ENCODE measurements around the gene GSTO2. TPM values are rescaled to one million over a fixed set of nuclear protein-coding genes. Genes with fewer than 3 reads are reported as not detected.

The GSTO2 gene
- total RNA-seq, 2 experiments from 2014 or later = 1.6 TPM

DNA sequence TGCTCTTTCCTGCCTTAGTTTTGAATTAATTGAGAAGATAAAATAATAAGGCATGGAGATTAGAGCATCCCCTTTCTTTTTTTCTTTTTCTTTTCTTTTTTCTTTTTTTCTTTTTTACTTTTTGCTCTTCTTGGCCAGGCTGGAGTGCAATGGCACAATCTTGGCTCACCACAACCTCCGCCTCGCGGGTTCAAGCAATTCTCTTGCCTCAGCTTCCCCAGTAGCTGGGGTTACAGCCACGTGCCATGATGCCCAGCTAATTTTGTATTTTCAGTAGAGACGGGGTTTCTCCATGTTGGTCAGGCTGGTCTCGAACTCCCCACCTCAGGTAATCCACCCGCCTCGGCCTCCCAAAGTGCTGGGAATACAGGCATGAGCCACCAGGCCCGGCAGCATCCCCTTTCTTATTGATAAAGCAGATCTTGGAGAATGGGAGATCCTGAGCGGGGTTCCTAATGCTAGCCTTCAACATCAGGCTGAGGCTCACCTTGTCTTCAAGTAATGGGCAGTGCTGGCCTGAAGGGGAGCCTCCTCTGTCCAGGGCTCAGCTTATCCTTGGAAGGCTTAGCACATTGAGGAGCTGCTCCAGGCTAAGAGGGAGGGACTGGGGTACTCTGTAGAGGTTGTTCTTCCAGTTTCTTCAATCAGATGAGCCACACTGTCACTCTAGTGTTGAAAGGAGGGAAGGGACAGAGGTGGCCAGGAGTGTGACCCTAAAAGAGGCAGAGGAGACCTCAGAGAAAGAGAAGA is 27.9 kb downstream of the GSTO2 start:
- TF ChIP-seq, protein P1, sequence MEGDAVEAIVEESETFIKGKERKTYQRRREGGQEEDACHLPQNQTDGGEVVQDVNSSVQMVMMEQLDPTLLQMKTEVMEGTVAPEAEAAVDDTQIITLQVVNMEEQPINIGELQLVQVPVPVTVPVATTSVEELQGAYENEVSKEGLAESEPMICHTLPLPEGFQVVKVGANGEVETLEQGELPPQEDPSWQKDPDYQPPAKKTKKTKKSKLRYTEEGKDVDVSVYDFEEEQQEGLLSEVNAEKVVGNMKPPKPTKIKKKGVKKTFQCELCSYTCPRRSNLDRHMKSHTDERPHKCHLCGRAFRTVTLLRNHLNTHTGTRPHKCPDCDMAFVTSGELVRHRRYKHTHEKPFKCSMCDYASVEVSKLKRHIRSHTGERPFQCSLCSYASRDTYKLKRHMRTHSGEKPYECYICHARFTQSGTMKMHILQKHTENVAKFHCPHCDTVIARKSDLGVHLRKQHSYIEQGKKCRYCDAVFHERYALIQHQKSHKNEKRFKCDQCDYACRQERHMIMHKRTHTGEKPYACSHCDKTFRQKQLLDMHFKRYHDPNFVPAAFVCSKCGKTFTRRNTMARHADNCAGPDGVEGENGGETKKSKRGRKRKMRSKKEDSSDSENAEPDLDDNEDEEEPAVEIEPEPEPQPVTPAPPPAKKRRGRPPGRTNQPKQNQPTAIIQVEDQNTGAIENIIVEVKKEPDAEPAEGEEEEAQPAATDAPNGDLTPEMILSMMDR (conservative IDR thresholded peaks at IDR 0.05; ENCODE audit: low read length) = no peak
- no peak for TF ChIP-seq EZH2phosphoT487 (IDR thresholded peaks at IDR 0.05; ENCODE audit: borderline replicate concordance, low read depth, low read length)

GRCh38 chr10:104297697-104298660 is 29.0 kb downstream of the GSTO2 start:
- H3K36me3 ChIP-seq (ENCODE audit: insufficient read depth, low read length) = no peaks in the 10 kb centered on the region
- BruUV-seq (replicated peaks) = no TSS peak
- no peak overlapping the region for H2AFZ ChIP-seq (ENCODE audit: low read length)
- no peaks in the 10 kb centered on the region for H3K79me2 ChIP-seq (ENCODE audit: insufficient read depth, low read depth, low read length)
- no peaks in the 10 kb centered on the region for H4K20me1 ChIP-seq (ENCODE audit: insufficient read depth, low read length)
- H3K9me3 ChIP-seq (ENCODE audit: low read length) = no peaks in the 10 kb centered on the region
- no peaks in the 10 kb centered on the region for H3K9me2 ChIP-seq (ENCODE audit: insufficient read depth, low read length)
- peaks cover 18% of the 10 kb centered on the region for H3K4me1 ChIP-seq (ENCODE audit: insufficient read depth, low read length, poor library complexity, severe bottlenecking)
- intact Hi-C loops (cut with micrococcal nuclease; ENCODE audit: unreplicated experiment) = no loop called here
- H3K4me2 ChIP-seq (ENCODE audit: low read length) = no peak overlapping the region
- ChIA-PET POLR2A (interaction anchor here (0.6 kb wide), 1 partner anchor 43 kb away, joined by 3 read pairs; no protein-coding TSS in a partner anchor), CTCF (ENCODE audit: unreplicated experiment) (interaction anchor here (1.0 to 1.4 kb wide), 2 partner anchors 52 to 55 kb away, joined by 3 to 4 read pairs; partner anchors contain the start of gene CFAP58)
- H3K27ac ChIP-seq (ENCODE audit: low read depth, low read length, poor library complexity, severe bottlenecking) = no peak overlapping the region
- H3K4me3 ChIP-seq (ENCODE audit: low read depth, low read length, poor library complexity, severe bottlenecking) = no peak overlapping the region
- TF ChIP-seq EZH2phosphoT487 (IDR thresholded peaks at IDR 0.05; ENCODE audit: borderline replicate concordance, low read depth, low read length) = no peak
- TF ChIP-seq, protein P1 (conservative IDR thresholded peaks at IDR 0.05; ENCODE audit: low read length) = peak; percentile 78
- DNase-seq (ENCODE audit: low spot score) = peak; percentile 41

More for the DNA sequence above, 27.9 kb downstream of the GSTO2 start:
- DNase-seq (ENCODE audit: low spot score) = no peak
- Histone ChIP-seq H3K4me2 (ENCODE audit: low read length) (no peak overlapping the region), H3K4me1 (ENCODE audit: insufficient read depth, low read length, poor library complexity, severe bottlenecking) (peaks cover 18% of the 10 kb centered on the region), H3K9me3 (ENCODE audit: low read length) (no peaks in the 10 kb centered on the region), H3K9me2 (ENCODE audit: insufficient read depth, low read length) (no peaks in the 10 kb centered on the region), H2AFZ (ENCODE audit: low read length) (no peak overlapping the region), H3K27ac (ENCODE audit: low read depth, low read length, poor library complexity, severe bottlenecking) (no peak overlapping the region), H3K36me3 (ENCODE audit: insufficient read depth, low read length) (no peaks in the 10 kb centered on the region), H4K20me1 (ENCODE audit: insufficient read depth, low read length) (no peaks in the 10 kb centered on the region), H3K4me3 (ENCODE audit: low read depth, low read length, poor library complexity, severe bottlenecking) (no peak overlapping the region), H3K79me2 (ENCODE audit: insufficient read depth, low read depth, low read length) (no peaks in the 10 kb centered on the region)
- intact Hi-C loops (cut with micrococcal nuclease; ENCODE audit: unreplicated experiment) = no loop called here
- ChIA-PET CTCF (ENCODE audit: unreplicated experiment) (no interaction called here), POLR2A (interaction anchor here (0.6 to 1.6 kb wide), 3 partner anchors 23 to 324 kb away, joined by 3 to 7 read pairs (median 5); no protein-coding TSS in a partner anchor)
- BruUV-seq (replicated peaks) = no TSS peak
